ENCODE results near the gene SMAD6.

DNA sequence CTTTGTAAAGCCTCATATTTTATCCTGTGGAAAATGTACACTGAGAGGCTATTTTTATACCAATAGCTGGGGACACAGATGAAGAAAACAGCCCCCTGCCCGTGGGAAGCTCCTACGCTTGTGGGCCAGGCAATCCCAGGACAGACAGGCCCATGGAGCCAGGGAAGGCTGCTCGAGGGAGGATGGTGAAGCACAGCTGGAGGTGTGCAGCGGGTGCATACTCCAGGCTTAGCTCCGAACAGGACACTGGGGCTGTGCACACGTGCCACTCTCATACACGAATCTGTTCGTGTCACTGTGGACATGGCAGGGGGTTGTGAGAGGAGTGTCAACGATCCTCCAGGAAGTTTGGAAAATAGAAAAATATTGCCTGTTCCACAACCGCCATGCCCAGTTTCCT, 36.1 kb downstream of the SMAD6 start:
- TF ChIP-seq RFX5 (IDR thresholded peaks at IDR 0.05; ENCODE audit: low read depth, low read length) = no peak
- TF ChIP-seq, protein P1, sequence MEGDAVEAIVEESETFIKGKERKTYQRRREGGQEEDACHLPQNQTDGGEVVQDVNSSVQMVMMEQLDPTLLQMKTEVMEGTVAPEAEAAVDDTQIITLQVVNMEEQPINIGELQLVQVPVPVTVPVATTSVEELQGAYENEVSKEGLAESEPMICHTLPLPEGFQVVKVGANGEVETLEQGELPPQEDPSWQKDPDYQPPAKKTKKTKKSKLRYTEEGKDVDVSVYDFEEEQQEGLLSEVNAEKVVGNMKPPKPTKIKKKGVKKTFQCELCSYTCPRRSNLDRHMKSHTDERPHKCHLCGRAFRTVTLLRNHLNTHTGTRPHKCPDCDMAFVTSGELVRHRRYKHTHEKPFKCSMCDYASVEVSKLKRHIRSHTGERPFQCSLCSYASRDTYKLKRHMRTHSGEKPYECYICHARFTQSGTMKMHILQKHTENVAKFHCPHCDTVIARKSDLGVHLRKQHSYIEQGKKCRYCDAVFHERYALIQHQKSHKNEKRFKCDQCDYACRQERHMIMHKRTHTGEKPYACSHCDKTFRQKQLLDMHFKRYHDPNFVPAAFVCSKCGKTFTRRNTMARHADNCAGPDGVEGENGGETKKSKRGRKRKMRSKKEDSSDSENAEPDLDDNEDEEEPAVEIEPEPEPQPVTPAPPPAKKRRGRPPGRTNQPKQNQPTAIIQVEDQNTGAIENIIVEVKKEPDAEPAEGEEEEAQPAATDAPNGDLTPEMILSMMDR (conservative IDR thresholded peaks at IDR 0.05; ENCODE audit: low read depth, low read length) = no peak
- no peak for TF ChIP-seq POLR2A (IDR thresholded peaks at IDR 0.05; ENCODE audit: low read depth, low read length)
- no peak for TF ChIP-seq RCOR1 (IDR thresholded peaks at IDR 0.05; ENCODE audit: insufficient replicate concordance, low read length)
- no peak for TF ChIP-seq CHD1 (IDR thresholded peaks at IDR 0.05; ENCODE audit: low read depth, low read length)
- TF ChIP-seq SMC3 (IDR thresholded peaks at IDR 0.05; ENCODE audit: low read depth, low read length) = no peak
- no peak for TF ChIP-seq MXI1 (IDR thresholded peaks at IDR 0.05; ENCODE audit: borderline replicate concordance, low read depth, low read length)
- TF ChIP-seq MAZ (IDR thresholded peaks at IDR 0.05; ENCODE audit: borderline replicate concordance, low read depth, low read length) = no peak
- TF ChIP-seq CEBPB (IDR thresholded peaks at IDR 0.05; ENCODE audit: low read depth, low read length) = no peak
- TF ChIP-seq BHLHE40 (IDR thresholded peaks at IDR 0.05; ENCODE audit: low read depth, low read length) = no peak

Measured in IMR-90 (cell line).